HepG2 (cell line): ENCODE results near the gene IL10. TPM values are rescaled to one million over a fixed set of nuclear protein-coding genes. Genes with fewer than 3 reads are reported as not detected.

ENCODE experiments used
- ATAC-seq: fragments of 200-7000 bp; cut with Tn5 transposase; 3 replicates; pipeline ENCODE4 v1.9.1; 2020; ENCODE audit warnings: mild to moderate bottlenecking, moderate library complexity
- BruUV-seq: library from RNA; stranded (reverse); fragments of 400-500 nt; replicated peaks from 2 replicates; lab custom pipeline; 2021; lab: Mats Ljungman, UMichigan
- CTCF ChIA-PET: fragments of 300-600 bp; formaldehyde crosslinking; extraction: SDS; loops from one replicate; lab custom pipeline; 2021; ENCODE audit warnings: low total read pairs, inconsistent platforms, low intra/inter-chr PET ratio; lab: Yijun Ruan, JAX
- POLR2A ChIA-PET: fragments of 350-600 bp; sonication (Branson Sonifier 250); formaldehyde crosslinking; loops from one replicate; lab custom pipeline; 2020; ENCODE audit warnings: antibody characterized with exemption, inconsistent platforms; lab: Yijun Ruan, JAX
- DNase-seq: peaks from one replicate; pipeline ENCODE4 v3.0.0-alpha.2; 2015; ENCODE audit warnings: low spot score
- FAIRE-seq: peaks from 3 replicates; lab custom pipeline; 2011; peaks lifted over from hg19 to GRCh38; lab: Jason Lieb, UNC
- H2AFZ ChIP-seq: one replicate; pipeline ENCODE4 v1.6.1; 2011; ENCODE audit warnings: low read length, inconsistent platforms
- H3K27ac ChIP-seq: fragments of 300-600 bp; 3 replicates; pipeline ENCODE4 v1.8.0; 2011; ENCODE audit warnings: mixed run types, mild to moderate bottlenecking, mixed read lengths, low read length, inconsistent platforms; ENCODE audit not compliant: insufficient read depth; ENCODE audit errors: extremely low read length
- H3K27me3 ChIP-seq, 2 experiments: fragments of 200-600 bp in 1 of 2; 2 replicates in 1 of 2; 3 replicates in 1 of 2; pipeline versions ENCODE4 v1.6.0 to v1.8.0; 2011; ENCODE audit warnings: low read length in 2 of 2, mild to moderate bottlenecking in 2 of 2, moderate library complexity in 2 of 2, inconsistent platforms in 1 of 2; ENCODE audit not compliant: insufficient read depth in 2 of 2, control insufficient read depth in 1 of 2
- H3K36me3 ChIP-seq, 2 experiments: fragments of 200-600 bp in 1 of 2; replicated peaks in 1 of 2; 2 replicates in 1 of 2; 3 replicates in 1 of 2; pipeline versions ENCODE4 v1.5.1 to v1.8.0; 2011; ENCODE audit warnings: low read length in 2 of 2, inconsistent platforms in 1 of 2; ENCODE audit not compliant: insufficient read depth in 2 of 2, control insufficient read depth in 1 of 2
- H3K4me1 ChIP-seq: 2 replicates; pipeline ENCODE4 v1.5.1; 2012; ENCODE audit warnings: low read length, inconsistent platforms; ENCODE audit not compliant: insufficient read depth
- H3K4me2 ChIP-seq: 2 replicates; pipeline ENCODE4 v1.6.0; 2011; ENCODE audit warnings: low read depth, low read length, inconsistent platforms
- H3K4me3 ChIP-seq, 3 experiments: fragments of 200-600 bp in 1 of 3; sonication (generic), shearing (Covaris generic) in 1 of 3; replicated peaks in 1 of 3; 2 replicates each; pipeline ENCODE4 v1.5.1; 2011 to 2016; ENCODE audit warnings: low read length in 3 of 3, inconsistent platforms in 2 of 3, low read depth in 2 of 3, mild to moderate bottlenecking in 2 of 3, control low read depth in 1 of 3, mixed read lengths in 1 of 3; ENCODE audit not compliant: insufficient read depth in 1 of 3
- H3K79me2 ChIP-seq: one replicate; pipeline ENCODE4 v1.6.1; 2011; ENCODE audit warnings: low read length, inconsistent platforms; ENCODE audit not compliant: insufficient read depth
- H3K9ac ChIP-seq: 2 replicates; pipeline ENCODE4 v1.6.0; 2011; ENCODE audit warnings: mild to moderate bottlenecking, low read depth, low read length, inconsistent platforms; ENCODE audit not compliant: insufficient read depth
- H3K9me3 ChIP-seq: 2 replicates; pipeline ENCODE4 v1.5.1; 2012; ENCODE audit warnings: mild to moderate bottlenecking, low read length
- H4K20me1 ChIP-seq: 2 replicates; pipeline ENCODE4 v1.6.0; 2011; ENCODE audit warnings: inconsistent platforms, mild to moderate bottlenecking, low read length, moderate library complexity; ENCODE audit not compliant: insufficient read depth
- ARID2 ChIP-seq: sonication (generic); formaldehyde crosslinking; IDR thresholded peaks from 2 replicates; pipeline ENCODE4 v1.8.1; 2022; ENCODE audit warnings: mild to moderate bottlenecking, missing genetic modification reagents, borderline replicate concordance
- BCL6 ChIP-seq: IDR thresholded peaks from 2 replicates; pipeline ENCODE4 v1.6.1; 2016; ENCODE audit warnings: missing genetic modification reagents, missing compliant biosample characterization
- HMG20A ChIP-seq: IDR thresholded peaks from 2 replicates; pipeline ENCODE4 v1.6.1; 2016; ENCODE audit warnings: borderline replicate concordance
- MTF2 ChIP-seq: sonication (generic); formaldehyde crosslinking; IDR thresholded peaks from 2 replicates; pipeline ENCODE4 v1.5.0; 2020; ENCODE audit warnings: missing genetic modification reagents, borderline replicate concordance
- NCOR1 ChIP-seq: fragments of 200-600 bp; sonication (generic); IDR thresholded peaks from 2 replicates; pipeline ENCODE4 v1.7.0; 2017; ENCODE audit warnings: antibody characterized with exemption, low read length, borderline replicate concordance
- PPARG ChIP-seq: conservative IDR thresholded peaks from 2 replicates; pipeline ENCODE4 v1.6.1; 2016; ENCODE audit warnings: missing biosample characterization, missing genetic modification reagents
- SKI ChIP-seq: fragments of 450-650 bp; IDR thresholded peaks from one replicate; pipeline ENCODE4 v1.6.1; 2018; ENCODE audit warnings: mild to moderate bottlenecking; ENCODE audit not compliant: partially characterized antibody
- SP5 ChIP-seq: IDR thresholded peaks from 2 replicates; pipeline ENCODE4 v1.6.1; 2016; ENCODE audit warnings: low read depth, borderline replicate concordance
- YY1 ChIP-seq: IDR thresholded peaks from 2 replicates; pipeline ENCODE4 v1.6.1; 2011; ENCODE audit warnings: low read length, low read depth, moderate library complexity, mild to moderate bottlenecking; ENCODE audit not compliant: insufficient read depth, insufficient replicate concordance
- ZMYM4 ChIP-seq: sonication (generic); formaldehyde crosslinking; IDR thresholded peaks from 2 replicates; pipeline ENCODE4 v1.8.1; 2023; ENCODE audit warnings: mild to moderate bottlenecking, missing genetic modification reagents
- ZNF253 ChIP-seq: sonication (generic); formaldehyde crosslinking; IDR thresholded peaks from 2 replicates; pipeline ENCODE4 v1.8.0; 2022; ENCODE audit warnings: mild to moderate bottlenecking, missing genetic modification reagents, borderline replicate concordance
- ZNF296 ChIP-seq: sonication (generic); formaldehyde crosslinking; conservative IDR thresholded peaks from 2 replicates; pipeline ENCODE4 v1.5.0; 2020; ENCODE audit warnings: mild to moderate bottlenecking, missing genetic modification reagents
- ZNF550 ChIP-seq: sonication (generic); formaldehyde crosslinking; IDR thresholded peaks from 2 replicates; pipeline ENCODE4 v1.4.0; 2020; ENCODE audit warnings: mild to moderate bottlenecking, missing genetic modification reagents, borderline replicate concordance
- WGBS: methylation state at CpG from one replicate; pipeline ENCODE4 v1.1.6; 2017; ENCODE audit warnings: low lambda C conversion rate; 5-methylcytosine and 5-hydroxymethylcytosine counted together
- in situ Hi-C: cut with HindIII; loops from 2 replicates; pipeline ENCODE4 v1.10.0; 2017; ENCODE audit warnings: low pct_unique_long_range_greater_than_20kb; ENCODE audit not compliant: extremely low pct_ligation_motif_present
- intact Hi-C: fragments of 100-400 bp; cut with micrococcal nuclease; formaldehyde crosslinking; loops from one replicate; pipeline ENCODE4 v1.10.0; 2022; ENCODE audit not compliant: unreplicated experiment
- polyA plus RNA-seq, 8 experiments: library from polyadenylated mRNA; depleted of rRNA in 3 of 8; stranded (reverse) in 7 of 8; unstranded in 1 of 8; fragments of >200 nt; fragmentation: Illumina TruSeq in 4 of 8; extraction: Trizol in 4 of 8; gene quantifications; 2 replicates each; pipeline versions ENCODE4 v1.2.1 to v1.2.3, GENCODE V29; 2011 to 2016; ENCODE audit warnings: low read depth in 4 of 8, missing spikeins in 1 of 8, mixed read lengths in 1 of 8; ENCODE audit not compliant: insufficient read depth in 1 of 8
- total RNA-seq, 5 experiments: library from RNA; depleted of rRNA; stranded (reverse); fragments of >200 nt; fragmentation: Illumina TruSeq; extraction: Trizol; gene quantifications; 2 replicates each; pipeline ENCODE4 v1.2.3, GENCODE V29; 2016; ENCODE audit warnings: low read depth in 1 of 5
- TF ChIP-seq, protein P1 (sequence below): sonication (generic); formaldehyde crosslinking; IDR thresholded peaks from 2 replicates; pipeline ENCODE4 v1.5.1; 2020; ENCODE audit warnings: missing genetic modification reagents, mild to moderate bottlenecking, borderline replicate concordance

Gene IL10
- total and polyA plus RNA-seq, 2 of the 13 experiments (the other 11 are each of a cell fraction or from before 2014, with no cell fraction given) = not detected

DNA sequence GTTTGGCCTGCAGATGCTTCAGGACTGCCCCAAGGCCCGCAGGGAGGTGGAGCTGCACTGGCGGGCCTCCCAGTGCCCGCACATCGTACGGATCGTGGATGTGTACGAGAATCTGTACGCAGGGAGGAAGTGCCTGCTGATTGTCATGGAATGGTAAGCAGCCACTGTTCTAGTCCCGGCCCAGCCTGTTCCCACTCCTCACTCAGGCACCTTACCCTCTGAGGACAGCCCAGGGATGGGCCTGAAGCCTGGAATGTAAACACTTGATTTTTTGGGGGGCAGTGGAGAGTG, 43.7 kb downstream of the IL10 start:
- ChIA-PET POLR2A (no interaction called here), CTCF (no interaction called here)
- DNase-seq (no peak), ATAC-seq (no peak), FAIRE-seq (no peak)
- Histone ChIP-seq H4K20me1 (peaks cover 31% of the 10 kb centered on the region), H3K27ac (no peak overlapping the region), H3K9me3 (no peaks in the 10 kb centered on the region), H3K9ac (no peak overlapping the region), H3K36me3 (peaks cover 30 to 41% of the 10 kb centered on the region in 2 experiments; a peak in 4 of 5 replicates), H2AFZ (no peak overlapping the region), H3K4me3 (no peak overlapping the region), H3K27me3 (no peaks in the 10 kb centered on the region), H3K4me1 (peaks cover 4% of the 10 kb centered on the region), H3K79me2 (peaks cover 11% of the 10 kb centered on the region), H3K4me2 (no peak overlapping the region)
- no TSS peak for BruUV-seq
- no peak for TF ChIP-seq ZNF253 (CRISPR knock-in tag)
- TF ChIP-seq MTF2 (CRISPR knock-in tag) = no peak
- TF ChIP-seq ZNF550 (CRISPR knock-in tag) = no peak
- TF ChIP-seq HMG20A = no peak
- no peak for TF ChIP-seq YY1
- TF ChIP-seq NCOR1 = no peak
- TF ChIP-seq BCL6 (CRISPR knock-in tag) = no peak
- TF ChIP-seq SP5 (CRISPR knock-in tag) = no peak
- TF ChIP-seq, protein P1, sequence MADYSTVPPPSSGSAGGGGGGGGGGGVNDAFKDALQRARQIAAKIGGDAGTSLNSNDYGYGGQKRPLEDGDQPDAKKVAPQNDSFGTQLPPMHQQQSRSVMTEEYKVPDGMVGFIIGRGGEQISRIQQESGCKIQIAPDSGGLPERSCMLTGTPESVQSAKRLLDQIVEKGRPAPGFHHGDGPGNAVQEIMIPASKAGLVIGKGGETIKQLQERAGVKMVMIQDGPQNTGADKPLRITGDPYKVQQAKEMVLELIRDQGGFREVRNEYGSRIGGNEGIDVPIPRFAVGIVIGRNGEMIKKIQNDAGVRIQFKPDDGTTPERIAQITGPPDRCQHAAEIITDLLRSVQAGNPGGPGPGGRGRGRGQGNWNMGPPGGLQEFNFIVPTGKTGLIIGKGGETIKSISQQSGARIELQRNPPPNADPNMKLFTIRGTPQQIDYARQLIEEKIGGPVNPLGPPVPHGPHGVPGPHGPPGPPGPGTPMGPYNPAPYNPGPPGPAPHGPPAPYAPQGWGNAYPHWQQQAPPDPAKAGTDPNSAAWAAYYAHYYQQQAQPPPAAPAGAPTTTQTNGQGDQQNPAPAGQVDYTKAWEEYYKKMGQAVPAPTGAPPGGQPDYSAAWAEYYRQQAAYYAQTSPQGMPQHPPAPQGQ (CRISPR knock-in tag) = no peak
- TF ChIP-seq ZMYM4 (CRISPR knock-in tag) = no peak
- TF ChIP-seq PPARG (CRISPR knock-in tag) = no peak
- no peak for TF ChIP-seq SKI
- TF ChIP-seq ZNF296 (CRISPR knock-in tag) = no peak
- TF ChIP-seq ARID2 (CRISPR knock-in tag) = no peak
- WGBS = 94% methylated on average over 9 of the region's 9 CpGs
- in situ Hi-C loops = no loop called here
- intact Hi-C loops = no loop called here
